DND-41 (cell line): ENCODE measurements around the gene TNFSF13B.

Source experiments
- ATAC-seq: fragments of 200-7000 bp; cut with Tn5 transposase; 3 replicates; pipeline ENCODE4 v1.9.1; 2021; ENCODE audit warnings: low read depth; ENCODE audit not compliant: insufficient read depth
- DNase-seq: peaks from one replicate; pipeline ENCODE4 v3.0.0-alpha.2; 2020
- H2AFZ ChIP-seq: 2 replicates; pipeline ENCODE4 v1.6.0; 2012; ENCODE audit warnings: low read depth, low read length
- H3K27ac ChIP-seq: 2 replicates; pipeline ENCODE4 v1.5.1; 2012; ENCODE audit warnings: low read length, inconsistent platforms
- H3K27me3 ChIP-seq: fragments of 200-600 bp; sonication (generic); 2 replicates; pipeline ENCODE4 v1.6.0; 2012; ENCODE audit warnings: low read length, mild to moderate bottlenecking, inconsistent platforms; ENCODE audit not compliant: insufficient read depth, poor library complexity
- H3K36me3 ChIP-seq: 2 replicates; pipeline ENCODE4 v1.5.1; 2012; ENCODE audit warnings: low read length, inconsistent platforms; ENCODE audit not compliant: insufficient read depth
- H3K4me1 ChIP-seq: 2 replicates; pipeline ENCODE4 v1.5.1; 2012; ENCODE audit warnings: mild to moderate bottlenecking, low read length; ENCODE audit not compliant: insufficient read depth
- H3K4me2 ChIP-seq: 2 replicates; pipeline ENCODE4 v1.6.0; 2012; ENCODE audit warnings: mild to moderate bottlenecking, moderate library complexity, low read length, inconsistent platforms; ENCODE audit not compliant: insufficient read depth
- H3K4me3 ChIP-seq, 2 experiments: fragments of 200-600 bp in 1 of 2; shearing (Covaris generic) in 1 of 2; 2 replicates each; pipeline ENCODE4 v1.5.1; 2012 to 2016; ENCODE audit warnings: inconsistent platforms in 2 of 2, low read length in 2 of 2, mild to moderate bottlenecking in 2 of 2, low read depth in 1 of 2, moderate library complexity in 1 of 2
- H3K79me2 ChIP-seq: 2 replicates; pipeline ENCODE4 v1.6.0; 2012; ENCODE audit warnings: low read length, inconsistent platforms; ENCODE audit not compliant: insufficient read depth
- H3K9ac ChIP-seq: 2 replicates; pipeline ENCODE4 v1.6.0; 2012; ENCODE audit warnings: low read depth, mild to moderate bottlenecking, inconsistent platforms, low read length, moderate library complexity
- H3K9me3 ChIP-seq: 2 replicates; pipeline ENCODE4 v1.5.1; 2012; ENCODE audit warnings: low read length, moderate library complexity, mild to moderate bottlenecking, inconsistent platforms; ENCODE audit not compliant: insufficient read depth, severe bottlenecking
- H4K20me1 ChIP-seq: 2 replicates; pipeline ENCODE4 v1.6.0; 2012; ENCODE audit warnings: low read length; ENCODE audit not compliant: insufficient read depth
- CTCF ChIP-seq: IDR thresholded peaks from 2 replicates; pipeline ENCODE4 v1.5.1; 2012; ENCODE audit warnings: borderline replicate concordance, low read length, moderate library complexity, mild to moderate bottlenecking; ENCODE audit not compliant: poor library complexity, severe bottlenecking; ENCODE audit errors: extremely low read depth
- EZH2 ChIP-seq: IDR thresholded peaks from 3 replicates; pipeline ENCODE4 v1.6.1; 2012; ENCODE audit warnings: borderline replicate concordance, low read depth, mild to moderate bottlenecking, moderate library complexity, low read length, inconsistent platforms; ENCODE audit not compliant: severe bottlenecking

Gene TNFSF13B

GRCh38 chr13:108269601-108270328 is at the start of gene TNFSF13B:
TNFSF13B (plus strand) TSS chr13:108269718; CDS start chr13:108269896, 178 bp downstream.
- no peaks in the 10 kb centered on the region for H3K36me3 ChIP-seq
- no peaks in the 10 kb centered on the region for H4K20me1 ChIP-seq
- no peak within 1 kb of the TSS for H3K4me3 ChIP-seq
- ATAC-seq (no peak), DNase-seq (no peak)
- H3K9me3 ChIP-seq = no peaks in the 10 kb centered on the region
- no peak within 1 kb of the TSS for H3K9ac ChIP-seq
- no peaks in the 10 kb centered on the region for H3K4me1 ChIP-seq
- H3K79me2 ChIP-seq = no peaks in the 10 kb centered on the region
- H3K27me3 ChIP-seq = no peaks in the 10 kb centered on the region
- H3K4me2 ChIP-seq = no peak within 1 kb of the TSS
- no peak within 1 kb of the TSS for H2AFZ ChIP-seq
- TF ChIP-seq CTCF (no peak), EZH2 (no peak)
- H3K27ac ChIP-seq = no peak within 1 kb of the TSS

- peaks cover 50% of the 10 kb centered on the region for H3K4me1 ChIP-seq
- peak overlapping the region in 1 of 2 experiments; percentile 45; a peak in 2 of 4 replicates for H3K4me3 ChIP-seq
- peaks cover 91% of the 10 kb centered on the region for H3K79me2 ChIP-seq
- DNase-seq (no peak), ATAC-seq (no peak)
- no peaks in the 10 kb centered on the region for H3K9me3 ChIP-seq
- no peak overlapping the region for H2AFZ ChIP-seq
- H3K27me3 ChIP-seq = no peaks in the 10 kb centered on the region
- peak overlapping the region; percentile 78 for H3K4me2 ChIP-seq
- no peaks in the 10 kb centered on the region for H3K36me3 ChIP-seq
- H4K20me1 ChIP-seq = peaks cover 33% of the 10 kb centered on the region; the same call in 1 of the 2 replicates
- H3K9ac ChIP-seq = 0 out of 2 replicates have a peak overlapping the region, but pooled peaks have one; percentile 88
- TF ChIP-seq CTCF = no peak
- no peak for TF ChIP-seq EZH2
- no peak overlapping the region for H3K27ac ChIP-seq
Observed at GRCh38 chr13:108220041-108220440, 49.5 kb upstream of the TNFSF13B start.

GRCh38 chr13:108223687-108224503 is 45.6 kb upstream of the TNFSF13B start:
- H3K27ac ChIP-seq = no peak overlapping the region
- H3K36me3 ChIP-seq = no peaks in the 10 kb centered on the region
- H3K27me3 ChIP-seq = no peaks in the 10 kb centered on the region
- H3K9me3 ChIP-seq = no peaks in the 10 kb centered on the region
- DNase-seq (no peak), ATAC-seq (no peak)
- H3K9ac ChIP-seq = no peak overlapping the region
- peaks cover 37% of the 10 kb centered on the region for H3K4me1 ChIP-seq
- TF ChIP-seq CTCF (no peak), EZH2 (no peak)
- no peak overlapping the region for H2AFZ ChIP-seq
- H3K4me3 ChIP-seq = no peak overlapping the region
- H3K4me2 ChIP-seq = no peak overlapping the region
- peaks cover 63% of the 10 kb centered on the region for H4K20me1 ChIP-seq
- H3K79me2 ChIP-seq = peaks cover 92% of the 10 kb centered on the region
